WTC11 (cell line): Measurements from ENCODE around the gene PPFIBP1.

Experiments
- AR ChIP-seq: fragments of 250-450 bp; sonication (Bioruptor Pico); IDR thresholded peaks from 2 replicates; pipeline ENCODE4 v1.9.0; 2021; ENCODE audit warnings: mild to moderate bottlenecking
- CBFB ChIP-seq: sonication (generic); formaldehyde crosslinking; IDR thresholded peaks from 2 replicates; pipeline ENCODE4 v1.8.1; 2022; ENCODE audit warnings: mild to moderate bottlenecking, low read depth, missing genetic modification reagents
- CTCF ChIP-seq: fragments of 200-600 bp; IDR thresholded peaks from 2 replicates; pipeline ENCODE4 v1.8.0; 2022; ENCODE audit warnings: antibody characterized with exemption
- E2F1 ChIP-seq: sonication (generic); formaldehyde crosslinking; IDR thresholded peaks from 2 replicates; pipeline ENCODE4 v1.8.0; 2022; ENCODE audit warnings: mild to moderate bottlenecking, missing genetic modification reagents
- SMAD3 ChIP-seq: sonication (generic); formaldehyde crosslinking; IDR thresholded peaks from 2 replicates; pipeline ENCODE4 v1.8.0; 2022; ENCODE audit warnings: missing genetic modification reagents, mild to moderate bottlenecking, borderline replicate concordance
- TEAD4 ChIP-seq: sonication (generic); formaldehyde crosslinking; IDR thresholded peaks from 2 replicates; pipeline ENCODE4 v1.8.0; 2022; ENCODE audit warnings: mild to moderate bottlenecking, missing genetic modification reagents
- TP53 ChIP-seq: sonication (generic); formaldehyde crosslinking; IDR thresholded peaks from 2 replicates; pipeline ENCODE4 v1.8.1; 2023; ENCODE audit warnings: mild to moderate bottlenecking, missing genetic modification reagents
- ZNF416 ChIP-seq: fragments of 250-450 bp; sonication (Bioruptor Pico); IDR thresholded peaks from 2 replicates; pipeline ENCODE4 v1.9.0; 2021; ENCODE audit warnings: mild to moderate bottlenecking, inconsistent platforms
- ZNF423 ChIP-seq: fragments of 250-450 bp; sonication (Bioruptor Pico); IDR thresholded peaks from 2 replicates; pipeline ENCODE4 v2.1.2; 2022; ENCODE audit warnings: mild to moderate bottlenecking, moderate library complexity
- TF ChIP-seq, protein P1 (sequence below): fragments of 250-450 bp; sonication (Bioruptor Pico); IDR thresholded peaks from 2 replicates; pipeline ENCODE4 v1.9.0; 2021; ENCODE audit warnings: moderate library complexity, mild to moderate bottlenecking, inconsistent platforms, borderline replicate concordance
- TF ChIP-seq, protein P2 (sequence below): sonication (generic); formaldehyde crosslinking; IDR thresholded peaks from 2 replicates; pipeline ENCODE4 v1.8.0; 2022; ENCODE audit warnings: mild to moderate bottlenecking, missing genetic modification reagents
- TF ChIP-seq, protein P3 (sequence below): fragments of 250-450 bp; sonication (Bioruptor Pico); conservative IDR thresholded peaks from 2 replicates; pipeline ENCODE4 v1.9.0; 2021; ENCODE audit warnings: mild to moderate bottlenecking
- TF ChIP-seq, protein P4 (sequence below): sonication (generic); formaldehyde crosslinking; IDR thresholded peaks from 2 replicates; pipeline ENCODE4 v1.8.1; 2022; ENCODE audit warnings: mild to moderate bottlenecking, moderate library complexity, missing genetic modification reagents

DNA sequence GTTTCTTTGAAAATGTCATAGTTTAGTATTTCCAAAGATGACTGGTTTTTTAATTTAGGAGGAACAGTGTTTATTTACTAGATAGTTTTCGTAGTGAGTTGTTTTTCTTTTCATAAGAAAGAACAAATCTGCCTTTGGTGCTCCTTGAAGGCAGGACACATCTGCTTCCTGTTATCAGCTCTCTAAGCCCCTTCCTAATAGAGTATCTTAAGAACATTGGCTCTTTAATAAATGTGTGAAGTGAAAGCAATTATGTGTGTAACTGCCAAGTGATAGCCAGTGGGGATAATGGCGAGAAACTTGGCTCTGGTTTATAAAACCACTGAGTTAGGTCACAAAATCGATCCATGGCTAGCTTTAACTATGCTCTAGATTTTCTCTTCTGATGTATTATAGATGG lies 23.5 kb upstream of the PPFIBP1 start:
- TF ChIP-seq E2F1 (no peak), SMAD3 (no peak), CTCF (no peak), CBFB (CRISPR knock-in tag) (no peak), TEAD4 (CRISPR knock-in tag) (no peak), AR (CRISPR knock-in tag) (no peak), ZNF423 (CRISPR knock-in tag) (no peak), TP53 (no peak), ZNF416 (no peak)
- TF ChIP-seq, protein P1, sequence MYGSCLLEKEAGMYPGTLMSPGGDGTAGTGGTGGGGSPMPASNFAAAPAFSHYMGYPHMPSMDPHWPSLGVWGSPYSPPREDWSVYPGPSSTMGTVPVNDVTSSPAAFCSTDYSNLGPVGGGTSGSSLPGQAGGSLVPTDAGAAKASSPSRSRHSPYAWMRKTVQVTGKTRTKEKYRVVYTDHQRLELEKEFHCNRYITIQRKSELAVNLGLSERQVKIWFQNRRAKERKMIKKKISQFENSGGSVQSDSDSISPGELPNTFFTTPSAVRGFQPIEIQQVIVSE = no peak
- TF ChIP-seq, protein P2, sequence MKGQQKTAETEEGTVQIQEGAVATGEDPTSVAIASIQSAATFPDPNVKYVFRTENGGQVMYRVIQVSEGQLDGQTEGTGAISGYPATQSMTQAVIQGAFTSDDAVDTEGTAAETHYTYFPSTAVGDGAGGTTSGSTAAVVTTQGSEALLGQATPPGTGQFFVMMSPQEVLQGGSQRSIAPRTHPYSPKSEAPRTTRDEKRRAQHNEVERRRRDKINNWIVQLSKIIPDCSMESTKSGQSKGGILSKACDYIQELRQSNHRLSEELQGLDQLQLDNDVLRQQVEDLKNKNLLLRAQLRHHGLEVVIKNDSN (CRISPR knock-in tag) = no peak
- TF ChIP-seq, protein P3, sequence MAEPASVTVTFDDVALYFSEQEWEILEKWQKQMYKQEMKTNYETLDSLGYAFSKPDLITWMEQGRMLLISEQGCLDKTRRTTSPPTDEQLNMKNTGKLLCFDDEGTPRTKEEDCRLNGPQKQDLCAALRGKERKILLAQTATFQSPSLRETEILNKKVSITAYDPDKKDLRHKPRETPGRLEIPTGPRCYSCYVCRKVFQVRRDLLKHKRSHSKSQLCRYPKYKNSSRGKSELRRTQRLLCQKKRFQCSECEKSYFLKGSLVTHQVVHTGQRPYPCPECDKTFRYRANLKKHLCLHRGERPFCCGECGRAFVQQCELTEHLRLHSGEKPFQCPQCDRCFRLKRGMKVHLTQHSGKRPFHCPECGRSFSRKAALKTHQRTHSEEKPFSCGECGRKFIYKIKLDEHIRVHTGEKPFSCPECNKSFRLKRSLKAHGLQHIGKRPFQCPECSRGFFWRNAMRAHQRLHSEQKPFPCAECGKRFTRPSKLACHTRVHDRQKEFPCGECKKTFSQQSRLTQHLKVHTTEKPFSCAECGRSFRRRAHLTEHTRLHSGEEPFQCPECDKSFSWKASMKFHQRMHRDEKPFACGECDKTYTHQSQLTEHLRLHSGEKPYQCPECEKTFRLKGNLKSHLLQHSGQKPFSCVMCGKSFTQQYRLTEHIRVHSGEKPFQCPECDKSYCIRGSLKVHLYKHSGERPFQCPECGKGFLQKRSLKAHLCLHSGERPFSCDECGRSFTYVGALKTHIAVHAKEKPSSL (CRISPR knock-in tag) = no peak
- TF ChIP-seq, protein P4, sequence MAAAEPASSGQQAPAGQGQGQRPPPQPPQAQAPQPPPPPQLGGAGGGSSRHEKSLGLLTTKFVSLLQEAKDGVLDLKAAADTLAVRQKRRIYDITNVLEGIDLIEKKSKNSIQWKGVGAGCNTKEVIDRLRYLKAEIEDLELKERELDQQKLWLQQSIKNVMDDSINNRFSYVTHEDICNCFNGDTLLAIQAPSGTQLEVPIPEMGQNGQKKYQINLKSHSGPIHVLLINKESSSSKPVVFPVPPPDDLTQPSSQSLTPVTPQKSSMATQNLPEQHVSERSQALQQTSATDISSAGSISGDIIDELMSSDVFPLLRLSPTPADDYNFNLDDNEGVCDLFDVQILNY (CRISPR knock-in tag) = no peak
